Activated CD8-positive, alpha-beta memory T cell treated with anti-CD3 and anti-CD28 coated beads, Interleukin-2, amount 10 ng/mL, durations not matched to agents 7 days and 5 days (primary cell): Measurements from ENCODE around the gene PPM1J. TPM values are rescaled to one million over a fixed set of nuclear protein-coding genes. Genes with fewer than 3 reads are reported as not detected.

Experiments used
- ATAC-seq: fragments of 150-1000 bp; cut with Tn5 transposase; one replicate; pipeline ENCODE4 v1.10.0; 2021; ENCODE audit warnings: moderate library complexity
- CTCF ChIA-PET: fragments of 350-600 bp; sonication (Branson Sonifier 250); formaldehyde crosslinking; loops from one replicate; lab custom pipeline; 2021; ENCODE audit warnings: antibody characterized with exemption; lab: Charles Lee
- DNase-seq: peaks from one replicate; pipeline ENCODE4 v3.0.0-alpha.2; 2020
- H3K27ac Mint-ChIP-seq: one replicate; pipeline ENCODE4 v1.8.0; 2021; ENCODE audit warnings: mild to moderate bottlenecking, mixed read lengths
- H3K27me3 Mint-ChIP-seq: one replicate; pipeline ENCODE4 v1.8.0; 2021; ENCODE audit warnings: mixed read lengths
- H3K36me3 Mint-ChIP-seq: one replicate; pipeline ENCODE4 v1.8.0; 2021; ENCODE audit warnings: mild to moderate bottlenecking, mixed read lengths
- H3K4me1 Mint-ChIP-seq: one replicate; pipeline ENCODE4 v1.8.0; 2021; ENCODE audit warnings: mixed read lengths
- H3K4me3 Mint-ChIP-seq: one replicate; pipeline ENCODE4 v1.8.0; 2021; ENCODE audit warnings: mild to moderate bottlenecking, moderate library complexity, mixed read lengths
- H3K9me3 Mint-ChIP-seq: one replicate; pipeline ENCODE4 v1.8.0; 2022; ENCODE audit warnings: low read depth, mixed read lengths
- total RNA-seq, 2 experiments: library from RNA; stranded (reverse); gene quantifications; one replicate each; pipeline ENCODE4 v1.2.3, GENCODE V29; 2021

Gene PPM1J
- total RNA-seq, 2 experiments from 2014 or later, result 0.26 TPM; not detected in 1

GRCh38 chr1:112717263-112717873 lies 2.2 kb upstream of the PPM1J start:
- Mint-ChIP-seq H3K27ac (no peak overlapping the region), H3K36me3 (no peaks in the 10 kb centered on the region), H3K4me3 (no peak overlapping the region), H3K27me3 (peaks cover 45% of the 10 kb centered on the region), H3K4me1 (peaks cover 24% of the 10 kb centered on the region), H3K9me3 (no peaks in the 10 kb centered on the region)
- CTCF ChIA-PET, result interaction anchor here (0.6 to 10.8 kb wide), 17 partner anchors 9 to 421 kb away, joined by 3 to 219 read pairs (median 7); partner anchors contain the start of genes LRIG2, MOV10 and RHOC
- DNase-seq, result no peak
- ATAC-seq, result no peak

- Mint-ChIP-seq H3K4me1 (peaks cover 24% of the 10 kb centered on the region), H3K4me3 (peak overlapping the region; percentile 80), H3K27ac (no peak overlapping the region), H3K27me3 (peaks cover 36% of the 10 kb centered on the region), H3K36me3 (no peaks in the 10 kb centered on the region), H3K9me3 (no peaks in the 10 kb centered on the region)
- ATAC-seq, result peak; percentile 29
- DNase-seq, result peak; percentile 85
- CTCF ChIA-PET, result interaction anchor here (0.9 to 10.8 kb wide), 34 partner anchors 9 to 1188 kb away, joined by 3 to 219 read pairs (median 4); partner anchors contain the start of genes AP4B1, CAPZA1, LRIG2 and MOV10
Measured at GRCh38 chr1:112716133-112716720, 1.1 kb upstream of the PPM1J start.

- ATAC-seq, result peak; percentile 3
- Mint-ChIP-seq H3K27ac (no peak overlapping the region), H3K4me3 (peak overlapping the region; percentile 68), H3K9me3 (no peaks in the 10 kb centered on the region), H3K27me3 (peaks cover 39% of the 10 kb centered on the region), H3K36me3 (no peaks in the 10 kb centered on the region), H3K4me1 (peaks cover 26% of the 10 kb centered on the region)
- no peak for DNase-seq
- CTCF ChIA-PET, result interaction anchor here (0.6 to 10.8 kb wide), 36 partner anchors 7 to 1190 kb away, joined by 3 to 219 read pairs (median 4); partner anchors contain the start of genes AP4B1, CAPZA1, LRIG2 and MOV10
Measured at GRCh38 chr1:112714313-112715263, 544 bp downstream of the PPM1J start.

- Mint-ChIP-seq H3K4me3 (no peak overlapping the region), H3K27ac (no peak overlapping the region), H3K27me3 (peaks cover 41% of the 10 kb centered on the region), H3K9me3 (no peaks in the 10 kb centered on the region), H3K4me1 (peaks cover 28% of the 10 kb centered on the region), H3K36me3 (no peaks in the 10 kb centered on the region)
- no peak for DNase-seq
- ATAC-seq, result no peak
- CTCF ChIA-PET, result interaction anchor here (0.9 to 10.8 kb wide), 6 partner anchors 10 to 323 kb away, joined by 3 to 219 read pairs (median 16); no protein-coding TSS in a partner anchor
Measured at GRCh38 chr1:112713466-112714312, 1.4 kb downstream of the PPM1J start.

- Mint-ChIP-seq H3K4me3 (no peak overlapping the region), H3K27me3 (peaks cover 49% of the 10 kb centered on the region), H3K9me3 (no peaks in the 10 kb centered on the region), H3K4me1 (peaks cover 25% of the 10 kb centered on the region), H3K27ac (no peak overlapping the region), H3K36me3 (no peaks in the 10 kb centered on the region)
- CTCF ChIA-PET, result no interaction called here
- DNase-seq (no peak), ATAC-seq (no peak)
Measured at GRCh38 chr1:112712701-112713128, 2.4 kb downstream of the PPM1J start.

- DNase-seq (no peak), ATAC-seq (no peak)
- Mint-ChIP-seq H3K9me3 (no peaks in the 10 kb centered on the region), H3K4me1 (peaks cover 24% of the 10 kb centered on the region), H3K4me3 (no peak overlapping the region), H3K27ac (no peak overlapping the region), H3K36me3 (no peaks in the 10 kb centered on the region), H3K27me3 (peaks cover 51% of the 10 kb centered on the region)
- CTCF ChIA-PET, result no interaction called here
Measured at GRCh38 chr1:112712191-112712590, 2.9 kb downstream of the PPM1J start.

- ATAC-seq (no peak), DNase-seq (no peak)
- H3K27me3 Mint-ChIP-seq, result peaks cover 51% of the 10 kb centered on the region
- H3K9me3 Mint-ChIP-seq, result no peaks in the 10 kb centered on the region
- CTCF ChIA-PET, result interaction anchor here (1.8 kb wide), 1 partner anchor 90 kb away, joined by 4 read pairs; no protein-coding TSS in a partner anchor
- H3K4me3 Mint-ChIP-seq, result no peak overlapping the region
- no peaks in the 10 kb centered on the region for H3K36me3 Mint-ChIP-seq
- peaks cover 22% of the 10 kb centered on the region for H3K4me1 Mint-ChIP-seq
- H3K27ac Mint-ChIP-seq, result no peak overlapping the region
Measured at GRCh38 chr1:112711670-112712069, 3.5 kb downstream of the PPM1J start.

- no peak overlapping the region for H3K4me3 Mint-ChIP-seq
- no peaks in the 10 kb centered on the region for H3K36me3 Mint-ChIP-seq
- no peak for ATAC-seq
- no peaks in the 10 kb centered on the region for H3K9me3 Mint-ChIP-seq
- no peak overlapping the region for H3K27ac Mint-ChIP-seq
- CTCF ChIA-PET, result interaction anchor here (0.9 to 4.0 kb wide), 5 partner anchors 36 to 362 kb away, joined by 3 to 24 read pairs (median 4); partner anchors contain the start of genes LRIG2 and MOV10
- no peak for DNase-seq
- peaks cover 18% of the 10 kb centered on the region for H3K4me1 Mint-ChIP-seq
- H3K27me3 Mint-ChIP-seq, result peaks cover 51% of the 10 kb centered on the region
Measured at GRCh38 chr1:112711041-112711440, 4.1 kb downstream of the PPM1J start.

GRCh38 chr1:112710586-112710985 lies 4.5 kb downstream of the PPM1J start:
- ATAC-seq, result no peak
- no peaks in the 10 kb centered on the region for H3K9me3 Mint-ChIP-seq
- H3K27ac Mint-ChIP-seq, result no peak overlapping the region
- H3K4me1 Mint-ChIP-seq, result peaks cover 18% of the 10 kb centered on the region
- DNase-seq, result no peak
- H3K36me3 Mint-ChIP-seq, result no peaks in the 10 kb centered on the region
- H3K4me3 Mint-ChIP-seq, result no peak overlapping the region
- H3K27me3 Mint-ChIP-seq, result peaks cover 51% of the 10 kb centered on the region
- CTCF ChIA-PET, result interaction anchor here (0.9 to 4.0 kb wide), 6 partner anchors 8 to 362 kb away, joined by 3 to 24 read pairs (median 4); partner anchors contain the start of genes LRIG2 and MOV10

- H3K4me3 Mint-ChIP-seq, result no peak overlapping the region
- CTCF ChIA-PET, result interaction anchor here (0.9 to 4.2 kb wide), 7 partner anchors 8 to 363 kb away, joined by 3 to 37 read pairs (median 4); partner anchors contain the start of genes LRIG2 and MOV10
- H3K27me3 Mint-ChIP-seq, result peaks cover 51% of the 10 kb centered on the region
Measured at GRCh38 chr1:112710159-112710558, 5.0 kb downstream of the PPM1J start.

GRCh38 chr1:112708489-112708888 lies 6.6 kb downstream of the PPM1J start:
- no peak for DNase-seq
- CTCF ChIA-PET, result interaction anchor here (0.8 to 4.2 kb wide), 14 partner anchors 7 to 339 kb away, joined by 3 to 37 read pairs (median 6); partner anchors contain the start of genes MOV10, PPM1J and ST7L

More at GRCh38 chr1:112710159-112710558, 5.0 kb downstream of the PPM1J start:
- peaks cover 20% of the 10 kb centered on the region for H3K4me1 Mint-ChIP-seq
- H3K27ac Mint-ChIP-seq, result no peak overlapping the region
- H3K36me3 Mint-ChIP-seq, result no peaks in the 10 kb centered on the region
- ATAC-seq (no peak), DNase-seq (no peak)
- no peaks in the 10 kb centered on the region for H3K9me3 Mint-ChIP-seq

GRCh38 chr1:112708002-112708448 lies 7.1 kb downstream of the PPM1J start:
- ATAC-seq, result no peak
- Mint-ChIP-seq H3K4me3 (peak overlapping the region; percentile 75), H3K27ac (no peak overlapping the region), H3K27me3 (peaks cover 36% of the 10 kb centered on the region), H3K9me3 (no peaks in the 10 kb centered on the region), H3K36me3 (peaks cover 5% of the 10 kb centered on the region), H3K4me1 (peaks cover 37% of the 10 kb centered on the region)
- CTCF ChIA-PET, result interaction anchor here (0.6 to 4.2 kb wide), 17 partner anchors 8 to 339 kb away, joined by 3 to 37 read pairs (median 5); partner anchors contain the start of genes CTTNBP2NL, MOV10, PPM1J and ST7L
- no peak for DNase-seq

More at GRCh38 chr1:112708489-112708888, 6.6 kb downstream of the PPM1J start:
- peaks cover 41% of the 10 kb centered on the region for H3K27me3 Mint-ChIP-seq
- H3K9me3 Mint-ChIP-seq, result no peaks in the 10 kb centered on the region
- H3K27ac Mint-ChIP-seq, result no peak overlapping the region
- H3K4me3 Mint-ChIP-seq, result peak overlapping the region; percentile 75
- H3K4me1 Mint-ChIP-seq, result peaks cover 33% of the 10 kb centered on the region
- no peak for ATAC-seq
- H3K36me3 Mint-ChIP-seq, result peaks cover 2% of the 10 kb centered on the region
